HL-60 (cell line): Measurements from ENCODE around the gene GAB2.

Source experiments
- TF ChIP-seq, protein P1 (sequence below): IDR thresholded peaks from one replicate; pipeline ENCODE4 v1.5.1; 2011; ENCODE audit warnings: low read length, control low read depth, inconsistent platforms; ENCODE audit not compliant: insufficient read depth
- TF ChIP-seq, protein P2 (sequence below): IDR thresholded peaks from 2 replicates; pipeline ENCODE4 v1.6.1; 2012; ENCODE audit warnings: low read depth; ENCODE audit not compliant: insufficient replicate concordance

DNA sequence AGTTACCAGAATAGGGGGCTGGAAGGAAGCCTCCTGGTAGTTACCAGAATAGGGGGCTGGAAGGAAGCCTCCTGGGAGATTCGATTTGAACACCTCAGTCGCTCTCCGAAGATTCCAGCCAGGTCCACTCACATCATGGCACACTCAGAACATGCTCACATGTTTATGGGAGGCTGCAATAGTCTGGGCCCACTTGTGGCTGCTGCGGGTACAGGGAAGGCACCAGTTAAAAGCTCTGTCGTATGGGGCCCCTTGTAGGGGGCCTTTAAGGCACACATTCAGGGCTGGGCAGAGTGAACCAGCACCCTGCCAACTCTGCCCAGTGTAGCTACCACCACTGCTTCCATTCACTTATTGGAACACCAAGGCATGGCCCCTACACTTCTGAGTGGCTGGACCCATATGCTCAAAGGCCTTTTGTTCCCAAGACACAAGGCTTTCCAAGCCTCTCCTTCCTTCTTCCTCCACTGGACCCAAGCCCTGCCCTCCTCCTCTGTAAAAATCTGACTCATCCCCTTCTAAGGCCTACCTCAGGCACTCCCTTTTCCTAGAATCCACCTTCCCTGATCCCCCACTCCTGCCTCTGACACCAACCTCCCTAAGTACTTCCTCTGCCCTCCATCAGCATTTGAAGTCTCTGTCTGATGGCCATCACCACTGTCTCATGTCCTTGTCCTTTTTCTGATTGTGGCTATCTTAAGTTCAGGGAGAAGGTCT lies 200.9 kb downstream of the GAB2 start:
- TF ChIP-seq, protein P1, sequence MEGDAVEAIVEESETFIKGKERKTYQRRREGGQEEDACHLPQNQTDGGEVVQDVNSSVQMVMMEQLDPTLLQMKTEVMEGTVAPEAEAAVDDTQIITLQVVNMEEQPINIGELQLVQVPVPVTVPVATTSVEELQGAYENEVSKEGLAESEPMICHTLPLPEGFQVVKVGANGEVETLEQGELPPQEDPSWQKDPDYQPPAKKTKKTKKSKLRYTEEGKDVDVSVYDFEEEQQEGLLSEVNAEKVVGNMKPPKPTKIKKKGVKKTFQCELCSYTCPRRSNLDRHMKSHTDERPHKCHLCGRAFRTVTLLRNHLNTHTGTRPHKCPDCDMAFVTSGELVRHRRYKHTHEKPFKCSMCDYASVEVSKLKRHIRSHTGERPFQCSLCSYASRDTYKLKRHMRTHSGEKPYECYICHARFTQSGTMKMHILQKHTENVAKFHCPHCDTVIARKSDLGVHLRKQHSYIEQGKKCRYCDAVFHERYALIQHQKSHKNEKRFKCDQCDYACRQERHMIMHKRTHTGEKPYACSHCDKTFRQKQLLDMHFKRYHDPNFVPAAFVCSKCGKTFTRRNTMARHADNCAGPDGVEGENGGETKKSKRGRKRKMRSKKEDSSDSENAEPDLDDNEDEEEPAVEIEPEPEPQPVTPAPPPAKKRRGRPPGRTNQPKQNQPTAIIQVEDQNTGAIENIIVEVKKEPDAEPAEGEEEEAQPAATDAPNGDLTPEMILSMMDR: no peak
- TF ChIP-seq, protein P2, sequence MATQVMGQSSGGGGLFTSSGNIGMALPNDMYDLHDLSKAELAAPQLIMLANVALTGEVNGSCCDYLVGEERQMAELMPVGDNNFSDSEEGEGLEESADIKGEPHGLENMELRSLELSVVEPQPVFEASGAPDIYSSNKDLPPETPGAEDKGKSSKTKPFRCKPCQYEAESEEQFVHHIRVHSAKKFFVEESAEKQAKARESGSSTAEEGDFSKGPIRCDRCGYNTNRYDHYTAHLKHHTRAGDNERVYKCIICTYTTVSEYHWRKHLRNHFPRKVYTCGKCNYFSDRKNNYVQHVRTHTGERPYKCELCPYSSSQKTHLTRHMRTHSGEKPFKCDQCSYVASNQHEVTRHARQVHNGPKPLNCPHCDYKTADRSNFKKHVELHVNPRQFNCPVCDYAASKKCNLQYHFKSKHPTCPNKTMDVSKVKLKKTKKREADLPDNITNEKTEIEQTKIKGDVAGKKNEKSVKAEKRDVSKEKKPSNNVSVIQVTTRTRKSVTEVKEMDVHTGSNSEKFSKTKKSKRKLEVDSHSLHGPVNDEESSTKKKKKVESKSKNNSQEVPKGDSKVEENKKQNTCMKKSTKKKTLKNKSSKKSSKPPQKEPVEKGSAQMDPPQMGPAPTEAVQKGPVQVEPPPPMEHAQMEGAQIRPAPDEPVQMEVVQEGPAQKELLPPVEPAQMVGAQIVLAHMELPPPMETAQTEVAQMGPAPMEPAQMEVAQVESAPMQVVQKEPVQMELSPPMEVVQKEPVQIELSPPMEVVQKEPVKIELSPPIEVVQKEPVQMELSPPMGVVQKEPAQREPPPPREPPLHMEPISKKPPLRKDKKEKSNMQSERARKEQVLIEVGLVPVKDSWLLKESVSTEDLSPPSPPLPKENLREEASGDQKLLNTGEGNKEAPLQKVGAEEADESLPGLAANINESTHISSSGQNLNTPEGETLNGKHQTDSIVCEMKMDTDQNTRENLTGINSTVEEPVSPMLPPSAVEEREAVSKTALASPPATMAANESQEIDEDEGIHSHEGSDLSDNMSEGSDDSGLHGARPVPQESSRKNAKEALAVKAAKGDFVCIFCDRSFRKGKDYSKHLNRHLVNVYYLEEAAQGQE: no peak
